ENCODE measurements around the gene RAI1.

Gene RAI1

GRCh38 chr17:17849845-17850373, 168.7 kb downstream of the RAI1 start:
- peak; percentile 73 for DNase-seq

- DNase-seq = peak; percentile 51
Measured at GRCh38 chr17:17851103-17852002, 170.1 kb downstream of the RAI1 start.

- no peak for DNase-seq
Measured at GRCh38 chr17:17852930-17853329, 171.7 kb downstream of the RAI1 start.

GRCh38 chr17:17853811-17854447, 172.7 kb downstream of the RAI1 start:
- DNase-seq = no peak

GRCh38 chr17:17855976-17856375, 174.7 kb downstream of the RAI1 start:
- DNase-seq = no peak

GRCh38 chr17:17856386-17856785, 175.1 kb downstream of the RAI1 start:
- no peak for DNase-seq

GRCh38 chr17:17857496-17857895, 176.2 kb downstream of the RAI1 start:
- no peak for DNase-seq

GRCh38 chr17:17859909-17860765, 178.9 kb downstream of the RAI1 start:
- DNase-seq = peak; percentile 82

- DNase-seq = no peak
Measured at GRCh38 chr17:17860766-17861107, 179.5 kb downstream of the RAI1 start.
